HepG2 (cell line): ENCODE data around the gene STPG4. TPM values are rescaled to one million over a fixed set of nuclear protein-coding genes. Genes with fewer than 3 reads are reported as not detected.

ENCODE experiments used
- CHD4 ChIP-seq: fragments of 200-600 bp; sonication (generic); IDR thresholded peaks from 2 replicates; pipeline ENCODE4 v1.7.0; 2017; ENCODE audit warnings: mild to moderate bottlenecking, low read length, borderline replicate concordance
- CREB1 ChIP-seq, 2 experiments: fragments of 450-650 bp in 1 of 2; IDR thresholded peaks; 2 replicates each; pipeline ENCODE4 v1.6.1; 2016 to 2017; ENCODE audit warnings: control low read depth in 1 of 2, mild to moderate bottlenecking in 1 of 2, missing compliant biosample characterization in 1 of 2, missing genetic modification characterization in 1 of 2
- FOXC1 ChIP-seq: sonication (generic); formaldehyde crosslinking; IDR thresholded peaks from 2 replicates; pipeline ENCODE4 v1.8.0; 2022; ENCODE audit warnings: mild to moderate bottlenecking, missing genetic modification reagents, borderline replicate concordance
- HMGA1 ChIP-seq: sonication (generic); formaldehyde crosslinking; conservative IDR thresholded peaks from 2 replicates; pipeline ENCODE4 v1.4.0; 2020; ENCODE audit warnings: missing genetic modification reagents
- KDM5B ChIP-seq: sonication (generic); formaldehyde crosslinking; IDR thresholded peaks from 2 replicates; pipeline ENCODE4 v1.4.0; 2020; ENCODE audit warnings: missing genetic modification reagents, mild to moderate bottlenecking, borderline replicate concordance
- MED1 ChIP-seq: sonication (generic); formaldehyde crosslinking; IDR thresholded peaks from 2 replicates; pipeline ENCODE4 v1.4.0; 2020; ENCODE audit warnings: missing genetic modification reagents
- MXD4 ChIP-seq: IDR thresholded peaks from 2 replicates; pipeline ENCODE4 v1.6.1; 2016; ENCODE audit warnings: mild to moderate bottlenecking, missing biosample characterization, missing genetic modification reagents
- NFKB2 ChIP-seq: sonication (generic); formaldehyde crosslinking; IDR thresholded peaks from 2 replicates; pipeline ENCODE4 v1.4.0; 2020; ENCODE audit warnings: missing genetic modification reagents, borderline replicate concordance
- NKX3-1 ChIP-seq: sonication (generic); formaldehyde crosslinking; IDR thresholded peaks from 2 replicates; pipeline ENCODE4 v1.5.0; 2020; ENCODE audit warnings: missing genetic modification reagents
- PRMT3 ChIP-seq: sonication (generic); formaldehyde crosslinking; IDR thresholded peaks from 2 replicates; pipeline ENCODE4 v1.8.1; 2022; ENCODE audit warnings: low read depth, mild to moderate bottlenecking, moderate library complexity, missing genetic modification reagents, borderline replicate concordance
- SALL2 ChIP-seq: sonication (generic); formaldehyde crosslinking; IDR thresholded peaks from 2 replicates; pipeline ENCODE4 v1.8.1; 2023; ENCODE audit warnings: mild to moderate bottlenecking, missing genetic modification reagents, inconsistent platforms
- SNAI1 ChIP-seq: sonication (generic); formaldehyde crosslinking; IDR thresholded peaks from 2 replicates; pipeline ENCODE4 v1.5.0; 2020; ENCODE audit warnings: mild to moderate bottlenecking, missing genetic modification reagents, borderline replicate concordance
- SP4 ChIP-seq: sonication (generic); formaldehyde crosslinking; IDR thresholded peaks from 2 replicates; pipeline ENCODE4 v1.8.1; 2023; ENCODE audit warnings: mild to moderate bottlenecking, missing genetic modification reagents
- SRF ChIP-seq: IDR thresholded peaks from 2 replicates; pipeline ENCODE4 v1.6.1; 2011; ENCODE audit warnings: mild to moderate bottlenecking, low read depth, low read length, moderate library complexity
- TBP ChIP-seq: sonication (generic); formaldehyde crosslinking; IDR thresholded peaks from 2 replicates; pipeline ENCODE4 v1.5.0; 2020; ENCODE audit warnings: missing genetic modification reagents
- TCF12 ChIP-seq, 2 experiments: fragments of 450-650 bp in 1 of 2; sonication (generic) in 1 of 2; formaldehyde crosslinking in 1 of 2; IDR thresholded peaks; 2 replicates each; pipeline versions ENCODE4 v1.6.1 to v1.8.0; 2017 to 2022; ENCODE audit warnings: antibody characterized with exemption in 1 of 2, mild to moderate bottlenecking in 1 of 2, missing genetic modification reagents in 1 of 2, moderate library complexity in 1 of 2
- TCF7 ChIP-seq: sonication (generic); IDR thresholded peaks from 2 replicates; pipeline ENCODE4 v1.6.1; 2016; ENCODE audit warnings: antibody characterized with exemption, low read depth
- TMF1 ChIP-seq: sonication (generic); formaldehyde crosslinking; IDR thresholded peaks from 2 replicates; pipeline ENCODE4 v1.8.1; 2022; ENCODE audit warnings: low read depth, missing genetic modification reagents
- ZBTB38 ChIP-seq: sonication (generic); formaldehyde crosslinking; IDR thresholded peaks from 2 replicates; pipeline ENCODE4 v1.5.1; 2020; ENCODE audit warnings: mild to moderate bottlenecking, missing genetic modification reagents
- ZNF260 ChIP-seq: sonication (generic); formaldehyde crosslinking; IDR thresholded peaks from 2 replicates; pipeline ENCODE4 v1.4.0; 2020; ENCODE audit warnings: missing genetic modification reagents, low read depth, mild to moderate bottlenecking, borderline replicate concordance
- ZNF33B ChIP-seq: sonication (generic); formaldehyde crosslinking; IDR thresholded peaks from 2 replicates; pipeline ENCODE4 v1.5.1; 2020; ENCODE audit warnings: mild to moderate bottlenecking, missing genetic modification reagents
- ZNF674 ChIP-seq: sonication (generic); formaldehyde crosslinking; IDR thresholded peaks from 2 replicates; pipeline ENCODE4 v1.5.0; 2020; ENCODE audit warnings: low read depth, mild to moderate bottlenecking, missing genetic modification reagents
- ZNF737 ChIP-seq: sonication (generic); formaldehyde crosslinking; IDR thresholded peaks from 2 replicates; pipeline ENCODE4 v1.5.0; 2020; ENCODE audit warnings: missing genetic modification reagents, mild to moderate bottlenecking, borderline replicate concordance
- ZNF75D ChIP-seq: sonication (generic); formaldehyde crosslinking; IDR thresholded peaks from 2 replicates; pipeline ENCODE4 v1.8.1; 2023; ENCODE audit warnings: missing genetic modification reagents, mild to moderate bottlenecking, borderline replicate concordance
- ZNF83 ChIP-seq: sonication (generic); formaldehyde crosslinking; IDR thresholded peaks from 2 replicates; pipeline ENCODE4 v1.4.0; 2020; ENCODE audit warnings: missing genetic modification reagents, mild to moderate bottlenecking, borderline replicate concordance
- ZNF891 ChIP-seq: sonication (generic); formaldehyde crosslinking; IDR thresholded peaks from 2 replicates; pipeline ENCODE4 v1.5.0; 2020; ENCODE audit warnings: mild to moderate bottlenecking, missing genetic modification reagents
- ZZZ3 ChIP-seq: sonication (generic); formaldehyde crosslinking; IDR thresholded peaks from 2 replicates; pipeline ENCODE4 v1.4.0; 2020; ENCODE audit warnings: missing genetic modification reagents, mild to moderate bottlenecking, borderline replicate concordance
- polyA plus RNA-seq, 8 experiments: library from polyadenylated mRNA; depleted of rRNA in 3 of 8; stranded (reverse) in 7 of 8; unstranded in 1 of 8; fragments of >200 nt; fragmentation: Illumina TruSeq in 4 of 8; extraction: Trizol in 4 of 8; gene quantifications; 2 replicates each; pipeline versions ENCODE4 v1.2.1 to v1.2.3, GENCODE V29; 2011 to 2016; ENCODE audit warnings: low read depth in 4 of 8, missing spikeins in 1 of 8, mixed read lengths in 1 of 8; ENCODE audit not compliant: insufficient read depth in 1 of 8
- total RNA-seq, 5 experiments: library from RNA; depleted of rRNA; stranded (reverse); fragments of >200 nt; fragmentation: Illumina TruSeq; extraction: Trizol; gene quantifications; 2 replicates each; pipeline ENCODE4 v1.2.3, GENCODE V29; 2016; ENCODE audit warnings: low read depth in 1 of 5
- TF ChIP-seq, protein P1 (sequence below): sonication (generic); formaldehyde crosslinking; IDR thresholded peaks from 2 replicates; pipeline ENCODE4 v1.8.0; 2022; ENCODE audit warnings: mild to moderate bottlenecking, missing genetic modification reagents
- TF ChIP-seq, protein P2 (sequence below): sonication (generic); formaldehyde crosslinking; IDR thresholded peaks from 2 replicates; pipeline ENCODE4 v1.4.0; 2020; ENCODE audit warnings: missing genetic modification reagents
- TF ChIP-seq, protein P3 (sequence below): IDR thresholded peaks from 2 replicates; pipeline ENCODE4 v1.6.1; 2016; ENCODE audit warnings: control low read depth

The STPG4 gene
- total and polyA plus RNA-seq, 2 of the 13 experiments (the other 11 are each of a cell fraction or from before 2014, with no cell fraction given): 0.11 to 0.15 TPM

DNA sequence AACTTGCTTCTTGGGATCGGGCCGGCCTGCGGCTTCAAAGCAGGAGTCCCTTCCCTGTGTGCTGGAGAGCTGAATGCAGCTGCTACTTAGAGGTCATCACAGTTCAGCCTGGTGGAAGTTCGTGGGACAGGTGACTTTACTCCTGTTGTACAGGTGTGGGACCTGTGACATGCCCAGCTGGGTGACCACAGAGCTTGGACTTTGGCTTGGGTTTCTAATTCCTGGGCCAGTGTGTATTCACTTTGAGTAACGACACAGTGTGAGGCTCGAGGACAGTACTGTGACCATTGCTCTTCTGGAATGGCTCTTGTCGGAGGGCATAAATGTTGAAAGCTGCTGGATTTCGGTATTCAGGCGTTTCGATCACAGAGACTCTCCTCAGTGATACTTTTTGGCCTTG is 114.5 kb downstream of the STPG4 start (continued):
- TF ChIP-seq ZNF83 (CRISPR knock-in tag) (no peak), MED1 (CRISPR knock-in tag) (peak; percentile 84), SRF (no peak), ZNF674 (no peak), PRMT3 (CRISPR knock-in tag) (no peak), ZNF737 (CRISPR knock-in tag) (no peak), TBP (no peak), SALL2 (no peak), ZNF260 (no peak), CREB1 (IDR thresholded peaks at IDR 0.05) (no peak), CREB1 (CRISPR knock-in tag; IDR thresholded peaks at IDR 0.05) (no peak), SNAI1 (CRISPR knock-in tag) (no peak), MXD4 (CRISPR knock-in tag) (no peak), TMF1 (CRISPR knock-in tag) (peak; percentile 49; the same call in 1 of the 2 replicates), ZNF891 (CRISPR knock-in tag) (no peak), HMGA1 (no peak), TCF12 (IDR thresholded peaks at IDR 0.05) (no peak), TCF12 (CRISPR knock-in tag; IDR thresholded peaks at IDR 0.05) (no peak), CHD4 (no peak), TCF7 (no peak), FOXC1 (CRISPR knock-in tag) (peak; percentile 77; the same call in 1 of the 2 replicates), ZNF75D (CRISPR knock-in tag) (no peak), KDM5B (CRISPR knock-in tag) (no peak), ZZZ3 (CRISPR knock-in tag) (no peak), NKX3-1 (CRISPR knock-in tag) (no peak), SP4 (CRISPR knock-in tag) (no peak), NFKB2 (CRISPR knock-in tag) (no peak), ZBTB38 (CRISPR knock-in tag) (no peak), ZNF33B (no peak)
- TF ChIP-seq, protein P1, sequence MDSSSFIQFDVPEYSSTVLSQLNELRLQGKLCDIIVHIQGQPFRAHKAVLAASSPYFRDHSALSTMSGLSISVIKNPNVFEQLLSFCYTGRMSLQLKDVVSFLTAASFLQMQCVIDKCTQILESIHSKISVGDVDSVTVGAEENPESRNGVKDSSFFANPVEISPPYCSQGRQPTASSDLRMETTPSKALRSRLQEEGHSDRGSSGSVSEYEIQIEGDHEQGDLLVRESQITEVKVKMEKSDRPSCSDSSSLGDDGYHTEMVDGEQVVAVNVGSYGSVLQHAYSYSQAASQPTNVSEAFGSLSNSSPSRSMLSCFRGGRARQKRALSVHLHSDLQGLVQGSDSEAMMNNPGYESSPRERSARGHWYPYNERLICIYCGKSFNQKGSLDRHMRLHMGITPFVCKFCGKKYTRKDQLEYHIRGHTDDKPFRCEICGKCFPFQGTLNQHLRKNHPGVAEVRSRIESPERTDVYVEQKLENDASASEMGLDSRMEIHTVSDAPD (CRISPR knock-in tag): no peak; the same call in 1 of the 2 replicates
- TF ChIP-seq, protein P2, sequence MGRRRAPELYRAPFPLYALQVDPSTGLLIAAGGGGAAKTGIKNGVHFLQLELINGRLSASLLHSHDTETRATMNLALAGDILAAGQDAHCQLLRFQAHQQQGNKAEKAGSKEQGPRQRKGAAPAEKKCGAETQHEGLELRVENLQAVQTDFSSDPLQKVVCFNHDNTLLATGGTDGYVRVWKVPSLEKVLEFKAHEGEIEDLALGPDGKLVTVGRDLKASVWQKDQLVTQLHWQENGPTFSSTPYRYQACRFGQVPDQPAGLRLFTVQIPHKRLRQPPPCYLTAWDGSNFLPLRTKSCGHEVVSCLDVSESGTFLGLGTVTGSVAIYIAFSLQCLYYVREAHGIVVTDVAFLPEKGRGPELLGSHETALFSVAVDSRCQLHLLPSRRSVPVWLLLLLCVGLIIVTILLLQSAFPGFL: no peak
- TF ChIP-seq, protein P3, sequence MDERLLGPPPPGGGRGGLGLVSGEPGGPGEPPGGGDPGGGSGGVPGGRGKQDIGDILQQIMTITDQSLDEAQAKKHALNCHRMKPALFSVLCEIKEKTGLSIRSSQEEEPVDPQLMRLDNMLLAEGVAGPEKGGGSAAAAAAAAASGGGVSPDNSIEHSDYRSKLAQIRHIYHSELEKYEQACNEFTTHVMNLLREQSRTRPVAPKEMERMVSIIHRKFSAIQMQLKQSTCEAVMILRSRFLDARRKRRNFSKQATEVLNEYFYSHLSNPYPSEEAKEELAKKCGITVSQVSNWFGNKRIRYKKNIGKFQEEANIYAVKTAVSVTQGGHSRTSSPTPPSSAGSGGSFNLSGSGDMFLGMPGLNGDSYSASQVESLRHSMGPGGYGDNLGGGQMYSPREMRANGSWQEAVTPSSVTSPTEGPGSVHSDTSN (CRISPR knock-in tag): no peak
